WTC11 (cell line): ENCODE measurements around the gene CABLES1. TPM values are rescaled to one million over a fixed set of nuclear protein-coding genes. Genes with fewer than 3 reads are reported as not detected.

Source experiments
- ATAC-seq: fragments of 200-7000 bp; cut with Tn5 transposase; 2 replicates; pipeline ENCODE4 v1.10.0; 2021; ENCODE audit warnings: mild to moderate bottlenecking, moderate library complexity
- CTCF ChIA-PET: fragments of 300-600 bp; sonication (Branson Sonifier 250); formaldehyde crosslinking; loops from one replicate; lab custom pipeline; 2021; ENCODE audit warnings: antibody characterized with exemption; lab: Charles Lee
- POLR2A ChIA-PET: fragments of 350-600 bp; sonication (Branson Sonifier 250); formaldehyde crosslinking; loops from one replicate; lab custom pipeline; 2021; ENCODE audit warnings: antibody characterized with exemption; lab: Charles Lee
- DNase-seq: peaks from one replicate; pipeline ENCODE4 v3.0.0; 2021; ENCODE audit warnings: low spot score
- H3K27ac Mint-ChIP-seq: 2 replicates; pipeline ENCODE4 v1.8.0; 2021; ENCODE audit warnings: mixed read lengths
- H3K27me3 Mint-ChIP-seq: 2 replicates; pipeline ENCODE4 v1.8.0; 2021; ENCODE audit warnings: low read depth, mild to moderate bottlenecking, moderate library complexity, mixed read lengths
- H3K36me3 Mint-ChIP-seq: 2 replicates; pipeline ENCODE4 v1.8.0; 2021; ENCODE audit warnings: mixed read lengths
- H3K4me1 Mint-ChIP-seq: 2 replicates; pipeline ENCODE4 v1.8.0; 2022; ENCODE audit warnings: mixed read lengths
- H3K4me3 Mint-ChIP-seq: 2 replicates; pipeline ENCODE4 v1.8.0; 2021; ENCODE audit warnings: mild to moderate bottlenecking, moderate library complexity, mixed read lengths
- H3K9me3 Mint-ChIP-seq: 2 replicates; pipeline ENCODE4 v1.8.0; 2021; ENCODE audit warnings: mixed read lengths
- E2F4 ChIP-seq: sonication (generic); formaldehyde crosslinking; IDR thresholded peaks from 2 replicates; pipeline ENCODE4 v1.8.1; 2022; ENCODE audit warnings: low read depth, mild to moderate bottlenecking, moderate library complexity, missing genetic modification reagents, borderline replicate concordance
- ESRRA ChIP-seq: sonication (generic); formaldehyde crosslinking; IDR thresholded peaks from 2 replicates; pipeline ENCODE4 v1.8.1; 2022; ENCODE audit warnings: mild to moderate bottlenecking, missing genetic modification reagents, borderline replicate concordance
- GABPB1 ChIP-seq: sonication (generic); formaldehyde crosslinking; IDR thresholded peaks from 2 replicates; pipeline ENCODE4 v1.8.1; 2023; ENCODE audit warnings: mild to moderate bottlenecking, missing genetic modification reagents
- GRHL2 ChIP-seq: fragments of 250-450 bp; sonication (Bioruptor Pico); IDR thresholded peaks from 2 replicates; pipeline ENCODE4 v1.8.0; 2022; ENCODE audit warnings: mild to moderate bottlenecking, moderate library complexity; ENCODE audit not compliant: insufficient replicate concordance, severe bottlenecking
- HMGA2 ChIP-seq: fragments of 250-450 bp; sonication (Bioruptor Pico); IDR thresholded peaks from 2 replicates; pipeline ENCODE4 v1.4.0; 2021; ENCODE audit warnings: mild to moderate bottlenecking, moderate library complexity
- JAZF1 ChIP-seq: fragments of 250-450 bp; sonication (Bioruptor Pico); IDR thresholded peaks from 2 replicates; pipeline ENCODE4 v1.9.0; 2021; ENCODE audit warnings: moderate library complexity, mild to moderate bottlenecking, inconsistent platforms
- JUN ChIP-seq: sonication (generic); formaldehyde crosslinking; IDR thresholded peaks from 2 replicates; pipeline ENCODE4 v1.8.0; 2023; ENCODE audit warnings: mild to moderate bottlenecking, missing genetic modification reagents
- MXD4 ChIP-seq: fragments of 250-450 bp; sonication (Bioruptor Pico); IDR thresholded peaks from 2 replicates; pipeline ENCODE4 v1.8.0; 2021; ENCODE audit warnings: mild to moderate bottlenecking, moderate library complexity, borderline replicate concordance
- MYBL2 ChIP-seq: sonication (generic); formaldehyde crosslinking; IDR thresholded peaks from 2 replicates; pipeline ENCODE4 v1.8.1; 2023; ENCODE audit warnings: mild to moderate bottlenecking, moderate library complexity, missing genetic modification reagents
- NFATC4 ChIP-seq: fragments of 250-450 bp; sonication (Bioruptor Pico); IDR thresholded peaks from 2 replicates; pipeline ENCODE4 v1.9.0; 2021; ENCODE audit warnings: mild to moderate bottlenecking
- NR2C2 ChIP-seq: sonication (generic); formaldehyde crosslinking; IDR thresholded peaks from 2 replicates; pipeline ENCODE4 v1.8.0; 2022; ENCODE audit warnings: mild to moderate bottlenecking, missing genetic modification reagents
- NR3C1 ChIP-seq: sonication (generic); formaldehyde crosslinking; conservative IDR thresholded peaks from 2 replicates; pipeline ENCODE4 v1.8.1; 2023; ENCODE audit warnings: low read depth, mild to moderate bottlenecking, missing genetic modification reagents
- PRRX2 ChIP-seq: fragments of 250-450 bp; sonication (Bioruptor Pico); IDR thresholded peaks from 2 replicates; pipeline ENCODE4 v1.8.0; 2021; ENCODE audit warnings: mild to moderate bottlenecking
- RELA ChIP-seq: sonication (generic); formaldehyde crosslinking; IDR thresholded peaks from 2 replicates; pipeline ENCODE4 v1.8.1; 2022; ENCODE audit warnings: missing genetic modification reagents, mild to moderate bottlenecking, borderline replicate concordance
- SMAD4 ChIP-seq: sonication (generic); formaldehyde crosslinking; IDR thresholded peaks from 2 replicates; pipeline ENCODE4 v1.8.0; 2022; ENCODE audit warnings: mild to moderate bottlenecking, missing genetic modification reagents
- TCF7 ChIP-seq: sonication (generic); formaldehyde crosslinking; IDR thresholded peaks from 2 replicates; pipeline ENCODE4 v1.8.0; 2022; ENCODE audit warnings: mild to moderate bottlenecking, low read depth, missing genetic modification reagents, moderate library complexity
- TEAD4 ChIP-seq: sonication (generic); formaldehyde crosslinking; IDR thresholded peaks from 2 replicates; pipeline ENCODE4 v1.8.0; 2022; ENCODE audit warnings: mild to moderate bottlenecking, missing genetic modification reagents
- TP53 ChIP-seq: sonication (generic); formaldehyde crosslinking; IDR thresholded peaks from 2 replicates; pipeline ENCODE4 v1.8.1; 2023; ENCODE audit warnings: mild to moderate bottlenecking, missing genetic modification reagents
- ZNF263 ChIP-seq: sonication (generic); formaldehyde crosslinking; IDR thresholded peaks from 2 replicates; pipeline ENCODE4 v1.8.1; 2022; ENCODE audit warnings: low read depth, mild to moderate bottlenecking, moderate library complexity, missing genetic modification reagents
- ZNF396 ChIP-seq: fragments of 250-450 bp; sonication (Bioruptor Pico); IDR thresholded peaks from 2 replicates; pipeline ENCODE4 v1.8.0; 2021; ENCODE audit warnings: mild to moderate bottlenecking, moderate library complexity, borderline replicate concordance
- ZNF423 ChIP-seq: fragments of 250-450 bp; sonication (Bioruptor Pico); IDR thresholded peaks from 2 replicates; pipeline ENCODE4 v2.1.2; 2022; ENCODE audit warnings: mild to moderate bottlenecking, moderate library complexity
- ZNF512 ChIP-seq: sonication (generic); formaldehyde crosslinking; IDR thresholded peaks from 2 replicates; pipeline ENCODE4 v1.8.1; 2022; ENCODE audit warnings: missing genetic modification reagents, borderline replicate concordance
- total RNA-seq: library from RNA; stranded (reverse); gene quantifications from 3 replicates; pipeline ENCODE4 v1.2.3, GENCODE V29; 2021
- TF ChIP-seq, protein P1 (sequence below): fragments of 250-450 bp; sonication (Bioruptor Pico); IDR thresholded peaks from 2 replicates; pipeline ENCODE4 v1.9.0; 2021; ENCODE audit warnings: moderate library complexity, mild to moderate bottlenecking, inconsistent platforms, borderline replicate concordance
- TF ChIP-seq, protein P2 (sequence below): fragments of 250-450 bp; sonication (Bioruptor Pico); IDR thresholded peaks from 2 replicates; pipeline ENCODE4 v1.9.0; 2021; ENCODE audit warnings: mild to moderate bottlenecking
- TF ChIP-seq, protein P3 (sequence below): sonication (generic); formaldehyde crosslinking; IDR thresholded peaks from 2 replicates; pipeline ENCODE4 v1.8.1; 2023; ENCODE audit warnings: mild to moderate bottlenecking, missing genetic modification reagents, borderline replicate concordance

CABLES1 gene
- total RNA-seq, 1 experiment from 2014 or later, result 17.0 TPM

- Mint-ChIP-seq H3K27ac (peak overlapping the region; percentile 51; the same call in 1 of the 2 replicates), H3K36me3 (peaks cover 30% of the 10 kb centered on the region), H3K27me3 (no peaks in the 10 kb centered on the region), H3K9me3 (no peaks in the 10 kb centered on the region), H3K4me1 (peaks cover 45% of the 10 kb centered on the region), H3K4me3 (no peak overlapping the region)
- POLR2A ChIA-PET, result no interaction called here
- no peak for DNase-seq
- no peak for TF ChIP-seq TEAD4 (CRISPR knock-in tag)
- TF ChIP-seq NFATC4 (CRISPR knock-in tag), result no peak
- TF ChIP-seq ZNF423 (CRISPR knock-in tag), result peak; percentile 15; the same call in 1 of the 2 replicates
- no peak for TF ChIP-seq GRHL2
- ATAC-seq, result no peak; the same call in 1 of the 2 replicates
- CTCF ChIA-PET, result interaction anchor here (1.0 kb wide), 1 partner anchor 25 kb away, joined by 3 read pairs; no protein-coding TSS in a partner anchor
Measured at GRCh38 chr18:23232331-23232730, 97.0 kb downstream of the CABLES1 start.

DNA sequence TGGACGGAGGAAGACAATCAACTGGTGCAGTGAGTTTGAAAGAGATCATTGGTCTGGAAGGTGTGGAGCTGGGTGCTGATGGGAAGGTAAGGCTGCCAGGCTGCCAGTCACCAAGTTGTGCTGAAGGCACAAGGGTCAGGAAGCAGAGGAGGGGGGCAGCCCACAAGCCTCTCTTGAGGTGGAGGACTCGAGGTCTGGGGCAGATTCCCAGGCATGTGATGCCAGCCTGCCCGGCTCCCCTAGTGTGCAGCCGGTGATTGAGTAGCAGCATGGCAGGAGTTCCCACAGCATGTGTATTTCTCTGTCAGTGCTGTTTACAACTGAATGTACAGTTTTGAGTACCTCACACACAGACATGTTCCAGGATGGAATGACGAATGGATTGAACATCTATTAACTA, 99.3 kb downstream of the CABLES1 start:
- no peak for DNase-seq
- Mint-ChIP-seq H3K27me3 (no peaks in the 10 kb centered on the region), H3K4me3 (no peak overlapping the region), H3K9me3 (no peaks in the 10 kb centered on the region), H3K27ac (peak overlapping the region; percentile 52), H3K4me1 (peaks cover 58% of the 10 kb centered on the region), H3K36me3 (peaks cover 45% of the 10 kb centered on the region)
- ATAC-seq, result no peak
- TF ChIP-seq HMGA2 (CRISPR knock-in tag) (no peak), MXD4 (CRISPR knock-in tag) (no peak), JAZF1 (CRISPR knock-in tag) (no peak), NR3C1 (CRISPR knock-in tag) (no peak), ZNF423 (CRISPR knock-in tag) (no peak), PRRX2 (CRISPR knock-in tag) (no peak), RELA (no peak), ESRRA (CRISPR knock-in tag) (no peak), TCF7 (CRISPR knock-in tag) (no peak), ZNF396 (no peak), ZNF263 (no peak), MYBL2 (no peak)
- TF ChIP-seq, protein P1, sequence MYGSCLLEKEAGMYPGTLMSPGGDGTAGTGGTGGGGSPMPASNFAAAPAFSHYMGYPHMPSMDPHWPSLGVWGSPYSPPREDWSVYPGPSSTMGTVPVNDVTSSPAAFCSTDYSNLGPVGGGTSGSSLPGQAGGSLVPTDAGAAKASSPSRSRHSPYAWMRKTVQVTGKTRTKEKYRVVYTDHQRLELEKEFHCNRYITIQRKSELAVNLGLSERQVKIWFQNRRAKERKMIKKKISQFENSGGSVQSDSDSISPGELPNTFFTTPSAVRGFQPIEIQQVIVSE (CRISPR knock-in tag), result no peak
- TF ChIP-seq, protein P2, sequence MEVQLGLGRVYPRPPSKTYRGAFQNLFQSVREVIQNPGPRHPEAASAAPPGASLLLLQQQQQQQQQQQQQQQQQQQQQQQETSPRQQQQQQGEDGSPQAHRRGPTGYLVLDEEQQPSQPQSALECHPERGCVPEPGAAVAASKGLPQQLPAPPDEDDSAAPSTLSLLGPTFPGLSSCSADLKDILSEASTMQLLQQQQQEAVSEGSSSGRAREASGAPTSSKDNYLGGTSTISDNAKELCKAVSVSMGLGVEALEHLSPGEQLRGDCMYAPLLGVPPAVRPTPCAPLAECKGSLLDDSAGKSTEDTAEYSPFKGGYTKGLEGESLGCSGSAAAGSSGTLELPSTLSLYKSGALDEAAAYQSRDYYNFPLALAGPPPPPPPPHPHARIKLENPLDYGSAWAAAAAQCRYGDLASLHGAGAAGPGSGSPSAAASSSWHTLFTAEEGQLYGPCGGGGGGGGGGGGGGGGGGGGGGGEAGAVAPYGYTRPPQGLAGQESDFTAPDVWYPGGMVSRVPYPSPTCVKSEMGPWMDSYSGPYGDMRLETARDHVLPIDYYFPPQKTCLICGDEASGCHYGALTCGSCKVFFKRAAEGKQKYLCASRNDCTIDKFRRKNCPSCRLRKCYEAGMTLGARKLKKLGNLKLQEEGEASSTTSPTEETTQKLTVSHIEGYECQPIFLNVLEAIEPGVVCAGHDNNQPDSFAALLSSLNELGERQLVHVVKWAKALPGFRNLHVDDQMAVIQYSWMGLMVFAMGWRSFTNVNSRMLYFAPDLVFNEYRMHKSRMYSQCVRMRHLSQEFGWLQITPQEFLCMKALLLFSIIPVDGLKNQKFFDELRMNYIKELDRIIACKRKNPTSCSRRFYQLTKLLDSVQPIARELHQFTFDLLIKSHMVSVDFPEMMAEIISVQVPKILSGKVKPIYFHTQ (CRISPR knock-in tag), result no peak
- CTCF ChIA-PET, result no interaction called here
- POLR2A ChIA-PET, result no interaction called here

DNA sequence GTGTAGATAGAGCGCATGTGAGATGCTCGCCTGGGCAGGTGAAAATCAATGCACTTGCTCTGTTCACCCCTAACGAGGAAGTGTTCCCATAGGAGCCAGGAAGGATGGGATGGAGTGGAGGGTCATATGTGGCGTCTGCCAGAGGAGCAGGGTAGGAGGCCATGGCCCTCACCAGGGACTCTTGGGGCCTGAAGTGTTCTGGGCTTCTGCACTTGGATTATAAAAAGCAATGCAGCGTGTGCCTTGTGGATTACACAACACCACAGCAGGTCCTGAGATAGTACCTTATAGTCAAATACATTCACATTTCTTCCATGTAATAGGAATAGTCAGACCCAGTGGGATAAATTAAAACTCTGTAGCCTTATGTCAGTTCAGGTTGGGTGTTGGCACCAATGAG, 100.1 kb downstream of the CABLES1 start:
- DNase-seq (no peak), ATAC-seq (no peak)
- Mint-ChIP-seq H3K27ac (peak overlapping the region; percentile 85; the same call in 1 of the 2 replicates), H3K27me3 (no peaks in the 10 kb centered on the region), H3K9me3 (no peaks in the 10 kb centered on the region), H3K36me3 (peaks cover 44% of the 10 kb centered on the region), H3K4me1 (peaks cover 64% of the 10 kb centered on the region), H3K4me3 (no peak overlapping the region)
- POLR2A ChIA-PET, result interaction anchor here (1.0 kb wide), 1 partner anchor 39 kb away, joined by 3 read pairs; no protein-coding TSS in a partner anchor
- CTCF ChIA-PET, result interaction anchor here (1.5 kb wide), 1 partner anchor 28 kb away, joined by 4 read pairs; no protein-coding TSS in a partner anchor
- no peak for TF ChIP-seq GABPB1 (CRISPR knock-in tag)
- TF ChIP-seq TP53, result no peak
- TF ChIP-seq ZNF512, result no peak
- TF ChIP-seq, protein P3, sequence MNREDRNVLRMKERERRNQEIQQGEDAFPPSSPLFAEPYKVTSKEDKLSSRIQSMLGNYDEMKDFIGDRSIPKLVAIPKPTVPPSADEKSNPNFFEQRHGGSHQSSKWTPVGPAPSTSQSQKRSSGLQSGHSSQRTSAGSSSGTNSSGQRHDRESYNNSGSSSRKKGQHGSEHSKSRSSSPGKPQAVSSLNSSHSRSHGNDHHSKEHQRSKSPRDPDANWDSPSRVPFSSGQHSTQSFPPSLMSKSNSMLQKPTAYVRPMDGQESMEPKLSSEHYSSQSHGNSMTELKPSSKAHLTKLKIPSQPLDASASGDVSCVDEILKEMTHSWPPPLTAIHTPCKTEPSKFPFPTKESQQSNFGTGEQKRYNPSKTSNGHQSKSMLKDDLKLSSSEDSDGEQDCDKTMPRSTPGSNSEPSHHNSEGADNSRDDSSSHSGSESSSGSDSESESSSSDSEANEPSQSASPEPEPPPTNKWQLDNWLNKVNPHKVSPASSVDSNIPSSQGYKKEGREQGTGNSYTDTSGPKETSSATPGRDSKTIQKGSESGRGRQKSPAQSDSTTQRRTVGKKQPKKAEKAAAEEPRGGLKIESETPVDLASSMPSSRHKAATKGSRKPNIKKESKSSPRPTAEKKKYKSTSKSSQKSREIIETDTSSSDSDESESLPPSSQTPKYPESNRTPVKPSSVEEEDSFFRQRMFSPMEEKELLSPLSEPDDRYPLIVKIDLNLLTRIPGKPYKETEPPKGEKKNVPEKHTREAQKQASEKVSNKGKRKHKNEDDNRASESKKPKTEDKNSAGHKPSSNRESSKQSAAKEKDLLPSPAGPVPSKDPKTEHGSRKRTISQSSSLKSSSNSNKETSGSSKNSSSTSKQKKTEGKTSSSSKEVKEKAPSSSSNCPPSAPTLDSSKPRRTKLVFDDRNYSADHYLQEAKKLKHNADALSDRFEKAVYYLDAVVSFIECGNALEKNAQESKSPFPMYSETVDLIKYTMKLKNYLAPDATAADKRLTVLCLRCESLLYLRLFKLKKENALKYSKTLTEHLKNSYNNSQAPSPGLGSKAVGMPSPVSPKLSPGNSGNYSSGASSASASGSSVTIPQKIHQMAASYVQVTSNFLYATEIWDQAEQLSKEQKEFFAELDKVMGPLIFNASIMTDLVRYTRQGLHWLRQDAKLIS (CRISPR knock-in tag), result no peak
- TF ChIP-seq SMAD4, result no peak
- TF ChIP-seq E2F4, result no peak
- TF ChIP-seq JUN (CRISPR knock-in tag), result no peak
- TF ChIP-seq ESRRA (CRISPR knock-in tag), result no peak
- TF ChIP-seq NR2C2 (CRISPR knock-in tag), result no peak
